Caco-2 (cell line): Measurements from ENCODE around the gene GLYATL1. TPM values are rescaled to one million over a fixed set of nuclear protein-coding genes. Genes with fewer than 3 reads are reported as not detected.

ENCODE experiments used
- BruUV-seq: library from RNA; stranded (reverse); fragments of 400-500 nt; replicated peaks from 2 replicates; lab custom pipeline; 2021; lab: Mats Ljungman, UMichigan
- CTCF ChIA-PET: fragments of 300-600 bp; sonication (Branson Sonifier 250); formaldehyde crosslinking; loops from one replicate; lab custom pipeline; 2022; ENCODE audit warnings: antibody characterized with exemption; lab: Charles Lee
- POLR2A ChIA-PET: fragments of 300-600 bp; sonication (Branson Sonifier 250); formaldehyde crosslinking; loops from one replicate; lab custom pipeline; 2022; ENCODE audit warnings: antibody characterized with exemption; lab: Charles Lee
- DNase-seq, 2 experiments: peaks; one replicate each; pipeline versions ENCODE4 v3.0.0 to v3.0.0-alpha.2; 2020 to 2022
- H3K27me3 ChIP-seq: replicated peaks from 2 replicates; pipeline ENCODE4 v1.6.0; 2011; ENCODE audit warnings: low read length; ENCODE audit not compliant: control insufficient read depth, insufficient read depth
- H3K36me3 ChIP-seq: 2 replicates; pipeline ENCODE4 v1.5.1; 2011; ENCODE audit warnings: low read length; ENCODE audit not compliant: control insufficient read depth, insufficient read depth
- H3K4me1 ChIP-seq: fragments of 250-450 bp; sonication (Bioruptor Pico); 2 replicates; pipeline ENCODE4 v1.5.1; 2020; ENCODE audit warnings: mild to moderate bottlenecking
- H3K4me3 ChIP-seq: 2 replicates; pipeline ENCODE4 v1.5.1; 2011; ENCODE audit warnings: low read depth, mild to moderate bottlenecking, control low read depth, low read length
- H3K9me3 ChIP-seq: fragments of 250-450 bp; sonication (Bioruptor Pico); 2 replicates; pipeline ENCODE4 v1.5.1; 2020; ENCODE audit warnings: mild to moderate bottlenecking, moderate library complexity
- H3K27ac Mint-ChIP-seq: one replicate; pipeline ENCODE4 v1.8.0; 2022; ENCODE audit warnings: mixed read lengths; ENCODE audit not compliant: unreplicated experiment
- H3K27me3 Mint-ChIP-seq: one replicate; pipeline ENCODE4 v1.8.0; 2022; ENCODE audit warnings: mixed read lengths; ENCODE audit not compliant: insufficient read depth, unreplicated experiment
- H3K36me3 Mint-ChIP-seq: one replicate; pipeline ENCODE4 v1.8.0; 2022; ENCODE audit warnings: mild to moderate bottlenecking, mixed read lengths; ENCODE audit not compliant: insufficient read depth, unreplicated experiment
- H3K4me1 Mint-ChIP-seq: one replicate; pipeline ENCODE4 v1.8.0; 2022; ENCODE audit warnings: low read depth, mixed read lengths; ENCODE audit not compliant: unreplicated experiment
- H3K4me3 Mint-ChIP-seq: one replicate; pipeline ENCODE4 v1.8.0; 2022; ENCODE audit warnings: mild to moderate bottlenecking, moderate library complexity, mixed read lengths; ENCODE audit not compliant: unreplicated experiment
- H3K9me3 Mint-ChIP-seq: one replicate; pipeline ENCODE4 v1.8.0; 2022; ENCODE audit warnings: mixed read lengths; ENCODE audit not compliant: unreplicated experiment
- CTCF ChIP-seq, 2 experiments: fragments of 200-600 bp in 1 of 2; IDR thresholded peaks; 1 replicate in 1 of 2; 2 replicates in 1 of 2; pipeline versions ENCODE4 v1.5.1 to v1.8.0; 2011 to 2022; ENCODE audit warnings: antibody characterized with exemption in 1 of 2, control low read depth in 1 of 2, inconsistent platforms in 1 of 2, low read depth in 1 of 2, low read length in 1 of 2, mild to moderate bottlenecking in 1 of 2, moderate library complexity in 1 of 2; ENCODE audit not compliant: insufficient read depth in 1 of 2, severe bottlenecking in 1 of 2, unreplicated experiment in 1 of 2
- intact Hi-C: fragments of 100-400 bp; cut with micrococcal nuclease; formaldehyde crosslinking; loops from one replicate; pipeline ENCODE4 v1.10.0; 2022; ENCODE audit not compliant: unreplicated experiment
- total RNA-seq: library from RNA; stranded (reverse); gene quantifications from 2 replicates; pipeline ENCODE4 v1.2.3, GENCODE V29; 2022

GLYATL1 gene
- total RNA-seq, 1 experiment from 2014 or later: 4.0 TPM

DNA sequence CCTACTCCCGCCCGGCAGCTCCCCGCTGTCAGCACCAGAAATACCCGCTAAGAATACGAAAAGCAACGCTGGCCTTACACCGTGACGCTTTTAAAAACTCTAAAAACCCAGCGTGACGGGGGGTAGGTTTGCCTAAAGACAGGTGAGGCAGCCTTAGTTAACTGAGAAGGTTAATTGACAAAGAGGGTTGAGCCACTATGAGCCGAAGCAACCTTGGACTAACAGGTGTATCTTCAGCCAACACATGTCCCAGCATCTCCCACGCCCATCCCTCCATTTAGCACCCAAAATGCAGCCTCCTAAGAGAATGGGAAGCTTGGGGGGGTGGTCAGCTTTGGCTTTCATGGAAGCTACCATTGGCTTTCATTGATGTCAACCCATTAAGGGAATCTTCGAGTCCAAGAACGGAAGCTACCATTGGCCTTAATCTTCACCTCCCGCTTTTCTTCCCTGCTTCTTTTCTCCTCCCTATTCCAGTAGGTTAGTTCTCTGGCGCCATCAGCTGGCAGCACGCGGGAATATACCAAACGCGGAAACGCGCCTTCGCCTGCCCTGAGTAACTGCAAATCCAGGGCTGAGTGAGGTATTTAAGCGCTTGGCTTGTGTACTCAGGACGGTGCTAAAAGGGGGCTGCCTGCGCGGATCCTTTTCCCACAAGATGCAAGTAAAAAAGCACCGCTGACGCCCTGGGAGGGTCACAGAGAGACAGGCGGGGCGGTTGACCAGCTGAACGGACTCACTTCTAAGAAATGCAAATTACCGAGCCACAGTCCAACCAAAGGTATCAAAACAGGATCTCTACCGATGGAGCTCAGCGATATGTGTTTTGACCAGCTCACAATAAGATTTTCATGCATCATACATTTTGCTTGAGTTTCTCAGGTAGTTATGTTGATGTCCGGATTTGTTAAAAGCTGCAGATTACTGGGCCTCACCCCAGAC is 38.5 kb upstream of the GLYATL1 start:
- Mint-ChIP-seq H3K4me1 (no peaks in the 10 kb centered on the region), H3K27me3 (no peaks in the 10 kb centered on the region), H3K27ac (no peak overlapping the region), H3K4me3 (peak overlapping the region; percentile 41), H3K36me3 (no peaks in the 10 kb centered on the region), H3K9me3 (peaks cover 14% of the 10 kb centered on the region)
- Histone ChIP-seq H3K4me3 (no peak overlapping the region), H3K36me3 (no peaks in the 10 kb centered on the region), H3K9me3 (no peaks in the 10 kb centered on the region), H3K27me3 (no peaks in the 10 kb centered on the region), H3K4me1 (no peaks in the 10 kb centered on the region)
- no TSS peak for BruUV-seq
- POLR2A ChIA-PET: no interaction called here
- CTCF ChIA-PET: interaction anchor here (0.6 to 1.7 kb wide), 17 partner anchors 18 to 347 kb away, joined by 3 to 30 read pairs (median 3); no protein-coding TSS in a partner anchor
- peak; percentile 63 to 75 for TF ChIP-seq CTCF (IDR thresholded peaks at IDR 0.05; ENCODE audit: insufficient read depth in 1 of 2, low read depth in 1 of 2, low read length in 1 of 2, severe bottlenecking in 1 of 2, unreplicated experiment in 1 of 2)
- DNase-seq: peak; percentile 90
- intact Hi-C loops: loop anchor here (1.0 to 2.0 kb wide), 8 partner anchors 22 to 376 kb away; partner anchors contain the start of gene ZFP91

GRCh38 chr11:58902881-58903280 is 36.4 kb upstream of the GLYATL1 start:
- Mint-ChIP-seq H3K4me3 (no peak overlapping the region), H3K27me3 (no peaks in the 10 kb centered on the region), H3K9me3 (peaks cover 12% of the 10 kb centered on the region), H3K27ac (no peak overlapping the region), H3K36me3 (no peaks in the 10 kb centered on the region), H3K4me1 (no peaks in the 10 kb centered on the region)
- BruUV-seq: no TSS peak
- POLR2A ChIA-PET: no interaction called here
- H3K4me1 ChIP-seq: no peaks in the 10 kb centered on the region
- H3K4me3 ChIP-seq: no peak overlapping the region
- TF ChIP-seq CTCF (IDR thresholded peaks at IDR 0.05; ENCODE audit: insufficient read depth in 1 of 2, low read depth in 1 of 2, low read length in 1 of 2, severe bottlenecking in 1 of 2, unreplicated experiment in 1 of 2): no peak
- DNase-seq: no peak
- no peaks in the 10 kb centered on the region for H3K9me3 ChIP-seq
- H3K27me3 ChIP-seq: no peaks in the 10 kb centered on the region
- intact Hi-C loops: no loop called here
- no peaks in the 10 kb centered on the region for H3K36me3 ChIP-seq
- CTCF ChIA-PET: no interaction called here

DNA sequence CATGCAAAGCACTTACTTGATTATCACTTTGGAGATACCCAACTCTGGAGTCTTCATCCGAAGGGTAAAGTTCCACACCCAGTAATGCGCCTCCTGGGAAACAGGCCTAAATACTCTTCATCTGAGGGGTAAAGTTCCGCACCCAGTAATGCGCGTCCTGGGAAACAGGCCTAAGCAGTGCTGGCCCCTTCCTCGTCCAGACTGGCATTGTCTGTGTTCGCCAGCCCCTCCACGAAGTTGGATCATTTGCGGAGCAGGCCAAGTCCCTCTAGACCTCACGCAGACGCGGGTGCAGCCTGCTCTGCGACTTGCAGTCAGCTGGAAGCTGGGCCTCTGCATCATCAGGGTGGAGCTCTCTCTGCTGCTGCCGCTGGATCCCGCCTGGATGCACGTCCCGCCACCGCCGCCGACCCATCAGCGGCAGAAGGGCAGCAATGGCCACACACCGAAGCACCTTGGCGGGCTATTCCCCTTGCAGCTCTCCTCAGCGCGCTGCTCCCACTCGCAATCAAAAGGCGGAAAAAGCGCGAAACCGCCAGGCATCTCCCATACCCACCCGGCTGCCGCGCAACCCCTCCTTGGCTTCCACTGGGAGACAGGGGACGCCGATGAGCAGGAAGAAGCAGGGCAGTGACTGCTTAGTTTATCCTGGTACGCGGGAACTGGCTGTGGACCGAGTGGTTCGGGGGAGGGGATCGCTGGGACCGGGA is 34.1 kb upstream of the GLYATL1 start:
- BruUV-seq: no TSS peak
- TF ChIP-seq CTCF (IDR thresholded peaks at IDR 0.05; ENCODE audit: insufficient read depth in 1 of 2, low read depth in 1 of 2, low read length in 1 of 2, severe bottlenecking in 1 of 2, unreplicated experiment in 1 of 2): no peak
- no peaks in the 10 kb centered on the region for H3K36me3 Mint-ChIP-seq
- no peak overlapping the region for H3K4me3 Mint-ChIP-seq
- DNase-seq: no peak
- peaks cover 9% of the 10 kb centered on the region for H3K4me1 ChIP-seq
- POLR2A ChIA-PET: no interaction called here
- no peaks in the 10 kb centered on the region for H3K27me3 Mint-ChIP-seq
- H3K9me3 ChIP-seq: no peaks in the 10 kb centered on the region
- no peak overlapping the region for H3K27ac Mint-ChIP-seq
- no peaks in the 10 kb centered on the region for H3K36me3 ChIP-seq
- H3K4me3 ChIP-seq: no peak overlapping the region
- peaks cover 12% of the 10 kb centered on the region for H3K9me3 Mint-ChIP-seq
- H3K27me3 ChIP-seq: no peaks in the 10 kb centered on the region
- CTCF ChIA-PET: no interaction called here
- intact Hi-C loops: no loop called here
- H3K4me1 Mint-ChIP-seq: peaks cover 6% of the 10 kb centered on the region
